Epithelial cell of alveolus of lung (primary cell): ENCODE measurements around the gene TAGLN. TPM values are rescaled to one million over a fixed set of nuclear protein-coding genes. Genes with fewer than 3 reads are reported as not detected.

Source experiments
- total RNA-seq: library from RNA; depleted of rRNA; stranded (reverse); fragments of >200 nt; gene quantifications from 2 replicates; pipeline ENCODE4 v1.2.1, GENCODE V29; 2015

Gene TAGLN
- total RNA-seq = 20.8 and 704 TPM in 2 replicates

DNA sequence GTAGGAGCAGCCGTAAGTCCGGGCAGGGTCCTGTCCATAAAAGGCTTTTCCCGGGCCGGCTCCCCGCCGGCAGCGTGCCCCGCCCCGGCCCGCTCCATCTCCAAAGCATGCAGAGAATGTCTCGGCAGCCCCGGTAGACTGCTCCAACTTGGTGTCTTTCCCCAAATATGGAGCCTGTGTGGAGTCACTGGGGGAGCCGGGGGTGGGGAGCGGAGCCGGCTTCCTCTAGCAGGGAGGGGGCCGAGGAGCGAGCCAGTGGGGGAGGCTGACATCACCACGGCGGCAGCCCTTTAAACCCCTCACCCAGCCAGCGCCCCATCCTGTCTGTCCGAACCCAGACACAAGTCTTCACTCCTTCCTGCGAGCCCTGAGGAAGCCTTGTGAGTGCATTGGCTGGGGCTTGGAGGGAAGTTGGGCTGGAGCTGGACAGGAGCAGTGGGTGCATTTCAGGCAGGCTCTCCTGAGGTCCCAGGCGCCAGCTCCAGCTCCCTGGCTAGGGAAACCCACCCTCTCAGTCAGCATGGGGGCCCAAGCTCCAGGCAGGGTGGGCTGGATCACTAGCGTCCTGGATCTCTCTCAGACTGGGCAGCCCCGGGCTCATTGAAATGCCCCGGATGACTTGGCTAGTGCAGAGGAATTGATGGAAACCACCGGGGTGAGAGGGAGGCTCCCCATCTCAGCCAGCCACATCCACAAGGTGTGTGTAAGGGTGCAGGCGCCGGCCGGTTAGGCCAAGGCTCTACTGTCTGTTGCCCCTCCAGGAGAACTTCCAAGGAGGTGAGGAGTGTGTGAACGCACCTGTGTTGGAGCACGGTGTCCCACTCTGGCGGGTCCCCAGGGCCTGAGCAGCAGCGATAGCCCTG lies at the start of gene TAGLN:
TAGLN (plus strand) TSS at position 318 of the 863 bp plus-strand sequence. CDS start 3,644 bp downstream, outside the sequence.

DNA sequence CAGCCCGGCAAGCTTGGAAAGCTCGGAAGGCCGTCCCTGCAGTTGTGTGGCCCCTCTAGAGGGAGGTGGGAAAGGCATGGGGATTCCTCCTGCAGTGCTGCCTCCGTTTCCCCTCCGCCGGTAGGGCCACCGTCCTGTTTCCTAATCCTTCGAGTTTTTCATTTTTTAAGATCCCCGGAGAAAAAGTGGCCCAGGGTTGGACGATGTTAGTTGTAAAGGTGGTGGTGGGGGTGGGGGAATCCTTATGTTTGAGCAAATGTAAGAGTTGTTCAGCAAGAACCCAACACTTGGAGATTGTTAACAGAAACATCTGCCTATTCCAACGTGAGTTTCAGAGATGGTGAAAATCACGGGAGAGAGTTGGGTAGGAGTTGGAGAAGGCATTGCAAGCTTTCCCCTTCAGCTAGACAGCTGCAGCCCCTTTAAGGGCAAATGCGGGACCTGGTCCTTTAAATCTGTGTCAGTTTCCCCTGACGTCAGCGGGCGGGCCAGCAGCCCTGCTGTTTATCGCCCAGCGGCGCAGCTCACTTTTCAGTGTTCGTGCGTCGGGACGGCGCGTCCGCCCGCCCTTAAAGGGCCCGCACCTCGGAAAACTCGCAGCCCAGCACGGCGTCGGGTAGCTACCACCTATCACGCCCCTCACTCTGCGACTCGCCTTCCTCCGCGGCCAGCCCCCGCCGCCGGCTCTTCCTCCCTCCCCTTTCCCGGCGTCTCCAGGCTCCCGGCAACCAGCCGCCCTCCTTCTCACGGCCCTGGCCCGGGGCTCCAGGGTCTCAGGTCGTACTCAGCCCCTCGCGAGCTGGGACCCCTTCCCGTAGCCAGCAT lies 20.7 kb upstream of the TAGLN start, which contains the start of gene SIDT2:
SIDT2 (plus strand) TSS at position 534 of the 825 bp plus-strand sequence. CDS start 521 bp downstream, outside the sequence.

DNA sequence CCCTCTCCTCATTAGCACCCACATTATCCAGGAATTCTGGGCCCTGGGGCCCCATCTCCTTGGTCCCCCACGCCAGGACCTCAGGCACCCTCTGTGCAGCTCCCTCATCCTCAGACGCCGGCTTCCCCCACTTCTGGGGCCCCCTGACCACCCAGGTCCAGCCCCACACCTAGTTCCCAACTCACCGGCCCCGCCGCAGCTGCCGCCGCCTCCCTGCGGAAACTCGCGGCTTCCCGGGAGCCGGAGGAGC lies 32.6 kb downstream of the TAGLN start, which contains the start of gene PCSK7:
PCSK7 (minus strand) TSS at position 232 of the 250 bp plus-strand sequence. CDS start 2,229 bp downstream, outside the sequence.

DNA sequence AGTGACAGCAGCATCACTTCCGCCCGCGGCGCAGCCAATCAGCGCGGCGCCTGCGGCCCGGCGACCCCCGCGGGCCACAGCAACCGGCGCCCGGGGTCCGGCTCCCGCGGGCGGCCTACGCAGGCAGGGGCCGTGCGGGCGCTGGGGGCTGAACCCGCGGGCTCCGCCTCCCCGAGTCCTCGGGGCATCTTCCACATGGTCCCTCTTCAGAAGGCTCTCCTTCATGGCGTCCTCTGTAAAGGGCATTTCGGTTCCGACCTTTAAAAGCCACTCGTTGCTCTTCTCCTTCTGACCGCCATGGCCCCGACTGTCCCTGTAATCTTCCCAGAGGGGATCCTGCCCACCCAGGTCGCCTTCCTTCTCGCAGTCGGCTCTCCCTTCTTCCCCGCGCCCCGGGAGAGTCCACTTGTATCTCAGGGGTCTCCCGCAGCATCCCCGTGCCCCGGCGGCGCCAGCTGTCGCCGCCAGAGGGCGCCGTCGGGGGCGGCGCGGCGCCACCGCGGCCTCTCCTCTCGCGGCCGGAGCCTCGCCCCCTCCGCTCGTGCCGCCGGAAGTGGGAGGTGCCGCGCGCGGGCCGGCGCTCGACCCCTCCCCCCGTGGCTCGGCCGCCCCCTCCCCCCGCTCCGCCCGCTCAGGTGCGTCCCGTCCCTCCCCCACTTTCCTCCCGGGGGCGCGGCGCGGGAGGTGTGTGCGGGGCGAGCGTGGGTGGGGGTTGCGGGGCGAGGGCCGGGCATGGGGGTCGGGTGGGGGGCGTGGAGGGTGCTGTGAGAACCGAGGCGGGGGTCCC lies 33.1 kb downstream of the TAGLN start, which contains the start of gene RNF214:
RNF214 (plus strand) TSS at position 580 of the 787 bp plus-strand sequence. CDS start 1,602 bp downstream, outside the sequence.

Other genes starting within 250 kb of the TAGLN start
- gene SIK3, start 100.9 kb upstream of the TAGLN start, total RNA-seq = 7.6 and 12.7 TPM in 2 replicates
- gene PAFAH1B2, start 55.1 kb upstream of the TAGLN start, total RNA-seq = 83.5 and 100 TPM in 2 replicates
- 11.1 and 29.7 TPM in 2 replicates for gene SIDT2, start 20.6 kb upstream of the TAGLN start, total RNA-seq
- 32.5 and 45.5 TPM in 2 replicates for gene PCSK7, start 32.7 kb downstream of the TAGLN start, total RNA-seq
- 4.7 and 10.8 TPM in 2 replicates for gene RNF214, start 33.3 kb downstream of the TAGLN start, total RNA-seq
- 2.6 and 2.7 TPM in 2 replicates for gene BACE1-AS, start 92.0 kb downstream of the TAGLN start, total RNA-seq
- gene BACE1, start 116.9 kb downstream of the TAGLN start, total RNA-seq = 24.3 and 55.3 TPM in 2 replicates
- 8.5 and 17.5 TPM in 2 replicates for gene CEP164, start 128.5 kb downstream of the TAGLN start, total RNA-seq